Caco-2 (cell line): ENCODE measurements around the gene MCC. TPM values are rescaled to one million over a fixed set of nuclear protein-coding genes. Genes with fewer than 3 reads are reported as not detected.

Source experiments
- BruUV-seq: library from RNA; stranded (reverse); fragments of 400-500 nt; replicated peaks from 2 replicates; lab custom pipeline; 2021; lab: Mats Ljungman, UMichigan
- CTCF ChIA-PET: fragments of 300-600 bp; sonication (Branson Sonifier 250); formaldehyde crosslinking; loops from one replicate; lab custom pipeline; 2022; ENCODE audit warnings: antibody characterized with exemption; lab: Charles Lee
- POLR2A ChIA-PET: fragments of 300-600 bp; sonication (Branson Sonifier 250); formaldehyde crosslinking; loops from one replicate; lab custom pipeline; 2022; ENCODE audit warnings: antibody characterized with exemption; lab: Charles Lee
- DNase-seq, 2 experiments: peaks; one replicate each; pipeline versions ENCODE4 v3.0.0 to v3.0.0-alpha.2; 2020 to 2022
- H3K27me3 ChIP-seq: replicated peaks from 2 replicates; pipeline ENCODE4 v1.6.0; 2011; ENCODE audit warnings: low read length; ENCODE audit not compliant: control insufficient read depth, insufficient read depth
- H3K36me3 ChIP-seq: 2 replicates; pipeline ENCODE4 v1.5.1; 2011; ENCODE audit warnings: low read length; ENCODE audit not compliant: control insufficient read depth, insufficient read depth
- H3K4me1 ChIP-seq: fragments of 250-450 bp; sonication (Bioruptor Pico); 2 replicates; pipeline ENCODE4 v1.5.1; 2020; ENCODE audit warnings: mild to moderate bottlenecking
- H3K4me3 ChIP-seq: 2 replicates; pipeline ENCODE4 v1.5.1; 2011; ENCODE audit warnings: low read depth, mild to moderate bottlenecking, control low read depth, low read length
- H3K9me3 ChIP-seq: fragments of 250-450 bp; sonication (Bioruptor Pico); 2 replicates; pipeline ENCODE4 v1.5.1; 2020; ENCODE audit warnings: mild to moderate bottlenecking, moderate library complexity
- H3K27ac Mint-ChIP-seq: one replicate; pipeline ENCODE4 v1.8.0; 2022; ENCODE audit warnings: mixed read lengths; ENCODE audit not compliant: unreplicated experiment
- H3K27me3 Mint-ChIP-seq: one replicate; pipeline ENCODE4 v1.8.0; 2022; ENCODE audit warnings: mixed read lengths; ENCODE audit not compliant: insufficient read depth, unreplicated experiment
- H3K36me3 Mint-ChIP-seq: one replicate; pipeline ENCODE4 v1.8.0; 2022; ENCODE audit warnings: mild to moderate bottlenecking, mixed read lengths; ENCODE audit not compliant: insufficient read depth, unreplicated experiment
- H3K4me1 Mint-ChIP-seq: one replicate; pipeline ENCODE4 v1.8.0; 2022; ENCODE audit warnings: low read depth, mixed read lengths; ENCODE audit not compliant: unreplicated experiment
- H3K4me3 Mint-ChIP-seq: one replicate; pipeline ENCODE4 v1.8.0; 2022; ENCODE audit warnings: mild to moderate bottlenecking, moderate library complexity, mixed read lengths; ENCODE audit not compliant: unreplicated experiment
- H3K9me3 Mint-ChIP-seq: one replicate; pipeline ENCODE4 v1.8.0; 2022; ENCODE audit warnings: mixed read lengths; ENCODE audit not compliant: unreplicated experiment
- CTCF ChIP-seq, 2 experiments: fragments of 200-600 bp in 1 of 2; IDR thresholded peaks; 1 replicate in 1 of 2; 2 replicates in 1 of 2; pipeline versions ENCODE4 v1.5.1 to v1.8.0; 2011 to 2022; ENCODE audit warnings: antibody characterized with exemption in 1 of 2, control low read depth in 1 of 2, inconsistent platforms in 1 of 2, low read depth in 1 of 2, low read length in 1 of 2, mild to moderate bottlenecking in 1 of 2, moderate library complexity in 1 of 2; ENCODE audit not compliant: insufficient read depth in 1 of 2, severe bottlenecking in 1 of 2, unreplicated experiment in 1 of 2
- intact Hi-C: fragments of 100-400 bp; cut with micrococcal nuclease; formaldehyde crosslinking; loops from one replicate; pipeline ENCODE4 v1.10.0; 2022; ENCODE audit not compliant: unreplicated experiment
- total RNA-seq: library from RNA; stranded (reverse); gene quantifications from 2 replicates; pipeline ENCODE4 v1.2.3, GENCODE V29; 2022

MCC gene
- total RNA-seq, 1 experiment from 2014 or later: 0.09 TPM

- CTCF ChIA-PET: no interaction called here
- POLR2A ChIA-PET: no interaction called here
These were observed 273.5 kb downstream of the MCC start for GRCh38 chr5:113214606-113215323.

GRCh38 chr5:113213551-113214425, 274.5 kb downstream of the MCC start:
- peaks cover 15% of the 10 kb centered on the region for H3K27me3 Mint-ChIP-seq
- H3K4me1 ChIP-seq: no peaks in the 10 kb centered on the region; the same call in 1 of the 2 replicates
- no peaks in the 10 kb centered on the region for H3K36me3 Mint-ChIP-seq
- POLR2A ChIA-PET: no interaction called here
- no peaks in the 10 kb centered on the region for H3K4me1 Mint-ChIP-seq
- intact Hi-C loops: no loop called here
- H3K4me3 Mint-ChIP-seq: no peak overlapping the region
- H3K4me3 ChIP-seq: no peak overlapping the region
- no peaks in the 10 kb centered on the region for H3K9me3 ChIP-seq
- no peak for DNase-seq
- no peaks in the 10 kb centered on the region for H3K36me3 ChIP-seq
- no peak for TF ChIP-seq CTCF (IDR thresholded peaks at IDR 0.05; ENCODE audit: insufficient read depth in 1 of 2, low read depth in 1 of 2, low read length in 1 of 2, severe bottlenecking in 1 of 2, unreplicated experiment in 1 of 2)
- no peaks in the 10 kb centered on the region for H3K9me3 Mint-ChIP-seq
- H3K27ac Mint-ChIP-seq: no peak overlapping the region
- no TSS peak for BruUV-seq
- H3K27me3 ChIP-seq: no peaks in the 10 kb centered on the region
- CTCF ChIA-PET: interaction anchor here (0.6 kb wide), 1 partner anchor 253 kb away, joined by 7 read pairs; no protein-coding TSS in a partner anchor

More at GRCh38 chr5:113214606-113215323, 273.5 kb downstream of the MCC start:
- TF ChIP-seq CTCF (IDR thresholded peaks at IDR 0.05; ENCODE audit: insufficient read depth in 1 of 2, low read depth in 1 of 2, low read length in 1 of 2, severe bottlenecking in 1 of 2, unreplicated experiment in 1 of 2): no peak
- H3K4me1 Mint-ChIP-seq: no peaks in the 10 kb centered on the region
- no peaks in the 10 kb centered on the region for H3K36me3 ChIP-seq
- H3K27ac Mint-ChIP-seq: no peak overlapping the region
- DNase-seq: no peak
- H3K9me3 ChIP-seq: no peaks in the 10 kb centered on the region
- H3K4me1 ChIP-seq: no peaks in the 10 kb centered on the region; the same call in 1 of the 2 replicates
- no peak overlapping the region for H3K4me3 ChIP-seq
- intact Hi-C loops: no loop called here
- peaks cover 16% of the 10 kb centered on the region for H3K27me3 Mint-ChIP-seq
- no TSS peak for BruUV-seq
- no peaks in the 10 kb centered on the region for H3K27me3 ChIP-seq
- H3K4me3 Mint-ChIP-seq: no peak overlapping the region
- no peaks in the 10 kb centered on the region for H3K9me3 Mint-ChIP-seq
- H3K36me3 Mint-ChIP-seq: no peaks in the 10 kb centered on the region

- H3K36me3 Mint-ChIP-seq: no peaks in the 10 kb centered on the region
- H3K4me1 ChIP-seq: no peaks in the 10 kb centered on the region
- H3K27ac Mint-ChIP-seq: no peak overlapping the region
- no peaks in the 10 kb centered on the region for H3K9me3 ChIP-seq
- intact Hi-C loops: no loop called here
- H3K4me1 Mint-ChIP-seq: no peaks in the 10 kb centered on the region
- H3K27me3 Mint-ChIP-seq: peaks cover 9% of the 10 kb centered on the region
- ChIA-PET CTCF (no interaction called here), POLR2A (interaction anchor here (0.6 kb wide), 1 partner anchor 76 kb away, joined by 3 read pairs; no protein-coding TSS in a partner anchor)
- no peak for DNase-seq
- no peaks in the 10 kb centered on the region for H3K36me3 ChIP-seq
- no peak overlapping the region for H3K4me3 Mint-ChIP-seq
- no peaks in the 10 kb centered on the region for H3K9me3 Mint-ChIP-seq
- no TSS peak for BruUV-seq
- H3K4me3 ChIP-seq: no peak overlapping the region
- no peak for TF ChIP-seq CTCF (IDR thresholded peaks at IDR 0.05; ENCODE audit: insufficient read depth in 1 of 2, low read depth in 1 of 2, low read length in 1 of 2, severe bottlenecking in 1 of 2, unreplicated experiment in 1 of 2)
- no peaks in the 10 kb centered on the region for H3K27me3 ChIP-seq
These were observed 275.9 kb downstream of the MCC start for GRCh38 chr5:113212244-113212920.
